WTC11 (cell line): ENCODE data around the gene OSCP1. TPM values are rescaled to one million over a fixed set of nuclear protein-coding genes. Genes with fewer than 3 reads are reported as not detected.

ENCODE experiments used
- ATAC-seq: fragments of 200-7000 bp; cut with Tn5 transposase; 2 replicates; pipeline ENCODE4 v1.10.0; 2021; ENCODE audit warnings: mild to moderate bottlenecking, moderate library complexity
- CTCF ChIA-PET: fragments of 300-600 bp; sonication (Branson Sonifier 250); formaldehyde crosslinking; loops from one replicate; lab custom pipeline; 2021; ENCODE audit warnings: antibody characterized with exemption; lab: Charles Lee
- POLR2A ChIA-PET: fragments of 350-600 bp; sonication (Branson Sonifier 250); formaldehyde crosslinking; loops from one replicate; lab custom pipeline; 2021; ENCODE audit warnings: antibody characterized with exemption; lab: Charles Lee
- DNase-seq: peaks from one replicate; pipeline ENCODE4 v3.0.0; 2021; ENCODE audit warnings: low spot score
- H3K27ac Mint-ChIP-seq: 2 replicates; pipeline ENCODE4 v1.8.0; 2021; ENCODE audit warnings: mixed read lengths
- H3K27me3 Mint-ChIP-seq: 2 replicates; pipeline ENCODE4 v1.8.0; 2021; ENCODE audit warnings: low read depth, mild to moderate bottlenecking, moderate library complexity, mixed read lengths
- H3K36me3 Mint-ChIP-seq: 2 replicates; pipeline ENCODE4 v1.8.0; 2021; ENCODE audit warnings: mixed read lengths
- H3K4me1 Mint-ChIP-seq: 2 replicates; pipeline ENCODE4 v1.8.0; 2022; ENCODE audit warnings: mixed read lengths
- H3K4me3 Mint-ChIP-seq: 2 replicates; pipeline ENCODE4 v1.8.0; 2021; ENCODE audit warnings: mild to moderate bottlenecking, moderate library complexity, mixed read lengths
- H3K9me3 Mint-ChIP-seq: 2 replicates; pipeline ENCODE4 v1.8.0; 2021; ENCODE audit warnings: mixed read lengths
- AR ChIP-seq: fragments of 250-450 bp; sonication (Bioruptor Pico); IDR thresholded peaks from 2 replicates; pipeline ENCODE4 v1.9.0; 2021; ENCODE audit warnings: mild to moderate bottlenecking
- ATF2 ChIP-seq: sonication (generic); formaldehyde crosslinking; IDR thresholded peaks from 2 replicates; pipeline ENCODE4 v1.8.1; 2022; ENCODE audit warnings: low read depth, missing genetic modification reagents, borderline replicate concordance
- ATF3 ChIP-seq: sonication (generic); formaldehyde crosslinking; conservative IDR thresholded peaks from 2 replicates; pipeline ENCODE4 v1.8.1; 2022; ENCODE audit warnings: mild to moderate bottlenecking, missing genetic modification reagents
- ATF6 ChIP-seq: sonication (generic); formaldehyde crosslinking; IDR thresholded peaks from 2 replicates; pipeline ENCODE4 v1.8.1; 2023; ENCODE audit warnings: mild to moderate bottlenecking, missing genetic modification reagents
- CTCF ChIP-seq: fragments of 200-600 bp; IDR thresholded peaks from 2 replicates; pipeline ENCODE4 v1.8.0; 2022; ENCODE audit warnings: antibody characterized with exemption
- E2F5 ChIP-seq: sonication (generic); formaldehyde crosslinking; IDR thresholded peaks from 2 replicates; pipeline ENCODE4 v1.8.1; 2022; ENCODE audit warnings: mild to moderate bottlenecking, moderate library complexity, missing genetic modification reagents
- ERG ChIP-seq: fragments of 250-450 bp; sonication (Bioruptor Pico); IDR thresholded peaks from 2 replicates; pipeline ENCODE4 v1.8.0; 2021; ENCODE audit warnings: mild to moderate bottlenecking
- FOXK1 ChIP-seq: sonication (generic); formaldehyde crosslinking; IDR thresholded peaks from 2 replicates; pipeline ENCODE4 v1.8.0; 2022; ENCODE audit warnings: mild to moderate bottlenecking, moderate library complexity, missing genetic modification reagents
- IRF2 ChIP-seq: sonication (generic); formaldehyde crosslinking; IDR thresholded peaks from 2 replicates; pipeline ENCODE4 v1.8.0; 2022; ENCODE audit warnings: low read depth, missing genetic modification reagents, borderline replicate concordance
- NFATC4 ChIP-seq: fragments of 250-450 bp; sonication (Bioruptor Pico); IDR thresholded peaks from 2 replicates; pipeline ENCODE4 v1.9.0; 2021; ENCODE audit warnings: mild to moderate bottlenecking
- NFYB ChIP-seq: sonication (generic); formaldehyde crosslinking; conservative IDR thresholded peaks from 2 replicates; pipeline ENCODE4 v1.8.0; 2022; ENCODE audit warnings: low read depth, missing genetic modification reagents
- OVOL2 ChIP-seq: fragments of 250-450 bp; sonication (Bioruptor Pico); IDR thresholded peaks from 2 replicates; pipeline ENCODE4 v1.9.0; 2021; ENCODE audit warnings: mild to moderate bottlenecking, borderline replicate concordance
- RELA ChIP-seq: sonication (generic); formaldehyde crosslinking; IDR thresholded peaks from 2 replicates; pipeline ENCODE4 v1.8.1; 2022; ENCODE audit warnings: missing genetic modification reagents, mild to moderate bottlenecking, borderline replicate concordance
- SMAD3 ChIP-seq: sonication (generic); formaldehyde crosslinking; IDR thresholded peaks from 2 replicates; pipeline ENCODE4 v1.8.0; 2022; ENCODE audit warnings: missing genetic modification reagents, mild to moderate bottlenecking, borderline replicate concordance
- SMAD4 ChIP-seq: sonication (generic); formaldehyde crosslinking; IDR thresholded peaks from 2 replicates; pipeline ENCODE4 v1.8.0; 2022; ENCODE audit warnings: mild to moderate bottlenecking, missing genetic modification reagents
- SOX15 ChIP-seq: fragments of 250-450 bp; sonication (Bioruptor Pico); IDR thresholded peaks from 2 replicates; pipeline ENCODE4 v1.9.0; 2021; ENCODE audit warnings: mild to moderate bottlenecking
- SP1 ChIP-seq: sonication (generic); formaldehyde crosslinking; conservative IDR thresholded peaks from 2 replicates; pipeline ENCODE4 v1.8.1; 2022; ENCODE audit warnings: missing genetic modification reagents
- ZBTB43 ChIP-seq: sonication (generic); formaldehyde crosslinking; IDR thresholded peaks from 2 replicates; pipeline ENCODE4 v1.8.1; 2023; ENCODE audit warnings: mild to moderate bottlenecking, missing genetic modification reagents
- ZNF232 ChIP-seq: sonication (generic); formaldehyde crosslinking; IDR thresholded peaks from 2 replicates; pipeline ENCODE4 v1.8.0; 2022; ENCODE audit warnings: mild to moderate bottlenecking, missing genetic modification reagents
- ZNF263 ChIP-seq: sonication (generic); formaldehyde crosslinking; IDR thresholded peaks from 2 replicates; pipeline ENCODE4 v1.8.1; 2022; ENCODE audit warnings: low read depth, mild to moderate bottlenecking, moderate library complexity, missing genetic modification reagents
- ZNF425 ChIP-seq: fragments of 250-450 bp; sonication (Bioruptor Pico); conservative IDR thresholded peaks from 2 replicates; pipeline ENCODE4 v1.9.0; 2021; ENCODE audit warnings: mild to moderate bottlenecking
- ZNF671 ChIP-seq: fragments of 250-450 bp; sonication (Bioruptor Pico); IDR thresholded peaks from 2 replicates; pipeline ENCODE4 v1.8.0; 2021; ENCODE audit warnings: mild to moderate bottlenecking
- total RNA-seq: library from RNA; stranded (reverse); gene quantifications from 3 replicates; pipeline ENCODE4 v1.2.3, GENCODE V29; 2021

The OSCP1 gene
- total RNA-seq, 1 experiment from 2014 or later: 1.7 TPM

- TF ChIP-seq ATF6 (CRISPR knock-in tag) (no peak), IRF2 (CRISPR knock-in tag) (no peak)
- TF ChIP-seq, all 79 proteins: peak for 0
Observed at GRCh38 chr1:36457691-36458090, 7.4 kb upstream of the OSCP1 start (continued).

- CTCF ChIA-PET: no interaction called here
- Mint-ChIP-seq H3K4me3 (no peak overlapping the region), H3K9me3 (no peaks in the 10 kb centered on the region), H3K4me1 (0 out of 2 replicates have a peak, but pooled peaks cover 3% of the 10 kb centered on the region), H3K36me3 (peaks cover 49% of the 10 kb centered on the region), H3K27me3 (peaks cover under 1% of the 10 kb centered on the region; the same call in 1 of the 2 replicates), H3K27ac (no peak overlapping the region)
- TF ChIP-seq SMAD4 (CRISPR knock-in tag) (no peak), ZNF671 (CRISPR knock-in tag) (no peak), OVOL2 (CRISPR knock-in tag) (no peak), ZBTB43 (CRISPR knock-in tag) (no peak), ZNF263 (no peak), AR (CRISPR knock-in tag) (no peak), SMAD3 (CRISPR knock-in tag) (no peak), NFYB (CRISPR knock-in tag) (no peak), ZNF425 (CRISPR knock-in tag) (no peak), ERG (CRISPR knock-in tag) (no peak), ATF2 (CRISPR knock-in tag) (no peak), SP1 (CRISPR knock-in tag) (no peak), NFATC4 (CRISPR knock-in tag) (no peak), CTCF (no peak), ATF3 (no peak), ZNF232 (CRISPR knock-in tag) (no peak), SOX15 (no peak), FOXK1 (no peak), E2F5 (CRISPR knock-in tag) (no peak), RELA (CRISPR knock-in tag) (no peak)
- POLR2A ChIA-PET: no interaction called here
- ATAC-seq (no peak), DNase-seq (no peak)
Observed at GRCh38 chr1:36456391-36456928, 6.2 kb upstream of the OSCP1 start.
